Neutrophil (primary cell): ENCODE measurements around the gene NME8.

Experiments used
- H3K27ac ChIP-seq: fragments of 200-600 bp; sonication (generic); 2 replicates; pipeline ENCODE4 v1.5.1; 2016; ENCODE audit warnings: mild to moderate bottlenecking, moderate library complexity
- H3K27me3 ChIP-seq: fragments of 200-600 bp; sonication (generic); 2 replicates; pipeline ENCODE4 v1.6.0; 2016; ENCODE audit warnings: mild to moderate bottlenecking
- H3K36me3 ChIP-seq: fragments of 200-600 bp; sonication (generic); 2 replicates; pipeline ENCODE4 v1.5.1; 2017
- H3K4me1 ChIP-seq, 2 experiments: fragments of 200-600 bp in 1 of 2; sonication (generic) in 1 of 2; 1 replicate in 1 of 2; 2 replicates in 1 of 2; pipeline versions ENCODE4 v1.5.1 to v1.6.1; 2013 to 2016; ENCODE audit warnings: low read depth in 1 of 2, low read length in 1 of 2, mild to moderate bottlenecking in 1 of 2, moderate library complexity in 1 of 2; ENCODE audit not compliant: control insufficient read depth in 1 of 2, insufficient read depth in 1 of 2
- H3K4me3 ChIP-seq, 2 experiments: fragments of 200-600 bp in 1 of 2; sonication (generic) in 1 of 2; 1 replicate in 1 of 2; 2 replicates in 1 of 2; pipeline ENCODE4 v1.5.1; 2013 to 2016; ENCODE audit warnings: low read depth in 1 of 2, low read length in 1 of 2, mild to moderate bottlenecking in 1 of 2, moderate library complexity in 1 of 2
- H3K9me3 ChIP-seq: fragments of 200-600 bp; sonication (generic); 2 replicates; pipeline ENCODE4 v1.5.1; 2016
- TF ChIP-seq, protein P1 (sequence below): fragments of 200-600 bp; sonication (generic); IDR thresholded peaks from 2 replicates; pipeline ENCODE4 v1.5.1; 2016; ENCODE audit warnings: antibody characterized with exemption

The NME8 gene

DNA sequence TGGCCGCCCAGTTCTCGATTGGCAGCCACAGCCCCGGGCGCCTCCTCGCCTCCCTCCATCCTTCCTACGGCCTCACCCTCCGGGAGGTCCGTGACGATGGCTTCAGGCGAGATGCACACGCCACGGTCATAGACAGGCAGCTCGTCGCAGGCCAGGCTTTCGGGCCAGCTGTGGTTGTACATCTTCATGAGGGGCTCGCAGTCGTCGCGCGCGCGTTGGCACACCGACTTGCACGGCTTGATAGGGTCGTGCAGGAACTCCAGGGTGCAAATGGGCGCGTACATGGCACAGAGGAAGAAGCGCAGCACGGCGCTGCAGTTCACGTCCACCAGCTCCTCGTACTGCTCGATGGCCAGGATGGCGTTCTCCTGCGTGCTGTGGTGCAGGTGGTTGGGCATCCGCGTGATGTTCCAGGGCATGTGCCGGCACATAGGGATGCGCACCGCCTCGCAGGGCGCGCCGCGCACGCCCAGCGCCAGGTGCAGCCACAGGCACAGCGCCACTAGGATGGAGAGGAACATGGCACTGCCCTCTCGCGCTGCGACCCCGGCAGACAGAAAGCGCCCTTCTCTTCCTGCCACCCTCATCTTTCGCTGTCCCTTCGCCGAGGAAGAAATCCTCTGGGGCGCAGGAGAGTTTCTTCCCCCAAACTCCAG, 67.7 kb downstream of the NME8 start:
- Histone ChIP-seq H3K4me1 (peaks cover 30 to 31% of the 10 kb centered on the region in 2 experiments), H3K4me3 (peak overlapping the region; percentile 13 to 16), H3K27me3 (peaks cover 71% of the 10 kb centered on the region), H3K36me3 (no peaks in the 10 kb centered on the region), H3K9me3 (no peaks in the 10 kb centered on the region), H3K27ac (no peak overlapping the region)
- TF ChIP-seq, protein P1, sequence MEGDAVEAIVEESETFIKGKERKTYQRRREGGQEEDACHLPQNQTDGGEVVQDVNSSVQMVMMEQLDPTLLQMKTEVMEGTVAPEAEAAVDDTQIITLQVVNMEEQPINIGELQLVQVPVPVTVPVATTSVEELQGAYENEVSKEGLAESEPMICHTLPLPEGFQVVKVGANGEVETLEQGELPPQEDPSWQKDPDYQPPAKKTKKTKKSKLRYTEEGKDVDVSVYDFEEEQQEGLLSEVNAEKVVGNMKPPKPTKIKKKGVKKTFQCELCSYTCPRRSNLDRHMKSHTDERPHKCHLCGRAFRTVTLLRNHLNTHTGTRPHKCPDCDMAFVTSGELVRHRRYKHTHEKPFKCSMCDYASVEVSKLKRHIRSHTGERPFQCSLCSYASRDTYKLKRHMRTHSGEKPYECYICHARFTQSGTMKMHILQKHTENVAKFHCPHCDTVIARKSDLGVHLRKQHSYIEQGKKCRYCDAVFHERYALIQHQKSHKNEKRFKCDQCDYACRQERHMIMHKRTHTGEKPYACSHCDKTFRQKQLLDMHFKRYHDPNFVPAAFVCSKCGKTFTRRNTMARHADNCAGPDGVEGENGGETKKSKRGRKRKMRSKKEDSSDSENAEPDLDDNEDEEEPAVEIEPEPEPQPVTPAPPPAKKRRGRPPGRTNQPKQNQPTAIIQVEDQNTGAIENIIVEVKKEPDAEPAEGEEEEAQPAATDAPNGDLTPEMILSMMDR: no peak

DNA sequence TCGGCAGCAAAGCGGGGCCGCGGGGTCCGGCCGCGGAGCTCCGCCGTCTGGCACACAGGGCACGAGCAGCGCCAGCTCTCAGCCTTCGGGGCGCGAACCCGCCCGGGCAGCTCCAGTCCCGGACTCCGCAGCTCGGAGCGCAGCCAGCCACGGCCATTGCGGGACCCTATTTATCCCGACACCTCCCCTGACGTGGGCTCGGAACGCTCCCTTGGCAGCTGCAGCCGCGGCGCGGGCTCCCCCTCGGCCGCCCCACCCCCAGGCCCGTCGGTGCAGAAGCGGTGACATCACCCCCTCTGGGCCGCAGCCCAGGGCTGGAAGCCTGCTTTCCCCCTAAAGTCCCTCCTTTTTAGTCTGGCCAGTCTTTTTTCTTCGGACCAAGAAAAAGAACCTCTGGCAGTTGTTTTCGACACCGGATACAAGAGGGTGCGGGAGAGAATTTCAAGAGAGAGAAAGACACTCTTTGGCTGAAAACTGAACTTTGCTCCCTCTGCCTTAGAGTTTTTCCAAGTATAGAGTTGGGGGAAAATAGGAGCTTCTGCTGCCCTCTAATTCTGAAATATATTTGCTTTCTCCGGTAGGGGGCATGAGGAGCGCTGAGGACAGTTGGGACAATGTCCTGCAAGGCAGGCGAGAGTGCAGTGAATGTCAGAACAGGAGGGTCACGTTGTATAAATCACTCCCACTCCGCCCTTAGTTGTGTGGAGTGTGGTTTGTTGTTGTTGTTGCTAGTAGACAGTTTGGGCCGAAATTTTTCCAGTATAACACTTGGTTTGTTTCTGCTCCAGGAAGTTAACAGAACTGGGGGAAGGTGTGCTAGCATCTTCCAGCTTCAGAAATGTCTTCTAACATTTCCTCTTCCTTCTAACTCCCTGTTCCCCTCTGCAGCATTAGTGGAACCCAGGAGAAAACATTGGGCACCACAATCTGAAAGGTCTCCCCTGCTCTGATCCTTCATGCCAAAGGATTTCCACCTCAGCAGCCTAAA, 68.6 kb downstream of the NME8 start, which contains the start of gene SFRP4:
Gene SFRP4, minus strand, starts transcription at position 145 of the 988 bp plus-strand sequence. CDS start 280 bp downstream, outside the sequence.
- Histone ChIP-seq H3K4me1 (peaks cover 34 to 36% of the 10 kb centered on the region in 2 experiments), H3K27me3 (peaks cover 79% of the 10 kb centered on the region), H3K36me3 (no peaks in the 10 kb centered on the region), H3K9me3 (no peaks in the 10 kb centered on the region), H3K4me3 (peak within 1 kb of the TSS; percentile 13 to 16), H3K27ac (no peak within 1 kb of the TSS)
- TF ChIP-seq, protein P1: no peak

DNA sequence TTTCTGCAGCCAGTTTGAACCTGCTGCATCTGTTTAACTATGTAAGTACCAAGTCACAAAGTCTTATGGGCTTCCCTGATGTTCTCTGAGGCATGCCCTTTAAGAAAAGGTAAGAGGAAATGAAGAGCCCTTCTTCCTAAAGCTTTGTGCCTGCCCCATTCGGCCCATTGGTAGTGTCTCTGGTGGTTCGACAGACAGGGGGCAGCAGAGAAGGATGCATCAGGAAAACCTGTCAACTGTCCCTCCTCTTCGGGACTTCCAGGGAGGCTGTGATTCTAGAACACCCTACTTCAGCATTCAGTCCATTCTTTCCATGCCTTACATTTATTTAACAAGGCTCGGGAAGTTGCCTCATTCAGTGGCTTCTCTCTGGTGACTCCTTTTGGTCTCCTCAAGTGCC, 70.1 kb downstream of the NME8 start:
- TF ChIP-seq, protein P1: no peak
- H3K4me3 ChIP-seq: no peak overlapping the region
- peaks cover 34 to 36% of the 10 kb centered on the region in 2 experiments for H3K4me1 ChIP-seq
- H3K36me3 ChIP-seq: no peaks in the 10 kb centered on the region
- H3K27me3 ChIP-seq: peaks cover 83% of the 10 kb centered on the region
- no peak overlapping the region for H3K27ac ChIP-seq
- no peaks in the 10 kb centered on the region for H3K9me3 ChIP-seq

DNA sequence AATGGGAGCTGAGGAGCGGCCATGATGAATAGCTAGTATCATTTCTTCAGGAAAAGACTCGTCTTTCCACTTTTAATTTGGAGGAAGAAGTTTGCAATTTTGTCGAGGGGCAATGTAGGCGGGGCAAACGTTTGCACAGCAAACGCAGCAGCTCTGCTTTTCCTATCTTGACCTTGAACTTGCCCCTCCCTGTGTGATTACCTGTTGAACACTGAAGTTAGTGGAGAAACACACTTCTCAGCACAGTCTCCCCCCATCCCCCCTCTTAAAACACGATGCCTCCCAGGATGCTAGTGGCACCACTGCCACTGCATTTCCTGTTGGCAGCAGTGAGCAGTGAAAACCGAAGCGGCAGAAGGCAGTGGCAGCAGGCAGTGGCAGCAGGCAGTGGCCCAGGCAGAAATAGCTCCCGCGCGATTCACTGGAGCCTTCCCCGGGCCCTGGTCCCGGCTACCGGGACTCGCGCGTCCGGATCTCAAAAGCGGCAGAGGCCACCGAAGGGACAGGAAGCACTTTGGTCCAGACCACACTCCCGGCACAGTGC, 72.0 kb downstream of the NME8 start, which contains the start of gene EPDR1:
Gene EPDR1, plus strand, starts transcription at position 336 of the 544 bp plus-strand sequence. CDS start 300 bp downstream, outside the sequence.
- Histone ChIP-seq H3K4me3 (peak within 1 kb of the TSS; percentile 29 to 51), H3K27ac (no peak within 1 kb of the TSS), H3K27me3 (peaks cover 70% of the 10 kb centered on the region), H3K9me3 (no peaks in the 10 kb centered on the region), H3K36me3 (no peaks in the 10 kb centered on the region), H3K4me1 (peaks cover 31 to 36% of the 10 kb centered on the region in 2 experiments)
- TF ChIP-seq, protein P1: no peak
